ENCODE data around the gene CA11. TPM values are rescaled to one million over a fixed set of nuclear protein-coding genes. Genes with fewer than 3 reads are reported as not detected.

The CA11 gene
- total RNA-seq, 1 experiment from 2014 or later, result 38.2 TPM

DNA sequence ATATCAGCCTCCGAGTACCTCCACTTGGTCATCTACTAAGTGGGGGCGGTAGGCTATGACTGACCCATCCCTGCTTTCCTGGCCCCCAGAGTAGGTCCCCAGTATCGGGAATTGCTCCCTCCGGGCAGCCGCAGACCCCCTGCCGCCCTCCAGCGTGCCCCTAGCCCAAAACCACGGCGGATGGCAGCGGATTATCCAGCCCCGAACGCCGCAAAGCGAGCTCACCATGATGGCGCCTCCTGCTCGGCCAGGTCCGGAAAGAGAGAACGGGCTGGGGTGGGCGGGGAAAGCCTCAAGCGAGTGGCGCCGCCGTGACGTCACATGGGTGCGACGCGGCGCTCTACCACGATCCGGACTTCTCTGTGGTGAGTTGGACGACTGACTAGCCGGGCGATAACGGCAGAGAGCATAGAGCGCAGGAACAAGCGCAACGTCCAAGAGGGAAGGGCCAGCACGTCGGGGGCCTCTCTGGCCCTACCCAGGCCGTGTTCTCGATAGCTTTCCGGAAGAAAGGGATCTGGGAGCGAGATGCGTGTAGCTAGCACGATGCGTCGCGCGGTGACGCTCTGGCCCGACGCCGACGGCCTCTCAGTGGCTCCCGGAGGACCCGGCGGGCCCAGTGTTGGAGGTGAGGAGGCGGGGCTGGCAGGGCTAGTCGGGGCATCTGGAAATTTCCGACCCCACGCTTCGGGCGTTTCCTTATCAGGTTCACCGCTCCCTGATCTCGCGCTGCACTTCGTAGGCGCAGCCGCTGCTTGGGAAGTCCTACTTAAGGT, 26.9 kb downstream of the CA11 start, which contains the start of the genes RPL18 and SPHK2:
RPL18 (minus strand) TSS at position 263 of the 776 bp plus-strand sequence; CDS start at position 228, 35 bp downstream.
SPHK2 (plus strand) TSS at position 591 of the 776 bp plus-strand sequence. CDS start 1,009 bp downstream, outside the sequence.
- Histone ChIP-seq H3K4me3 (ENCODE audit: low read depth, low read length, poor library complexity, severe bottlenecking) (peak within 1 kb of the TSS; percentile 89), H3K4me1 (ENCODE audit: insufficient read depth, low read length, poor library complexity, severe bottlenecking) (peaks cover 24% of the 10 kb centered on the region), H3K9me3 (ENCODE audit: low read depth, low read length, poor library complexity, severe bottlenecking) (no peaks in the 10 kb centered on the region), H3K27ac (ENCODE audit: low read depth, low read length, poor library complexity, severe bottlenecking) (peak within 1 kb of the TSS; percentile 93), H3K27me3 (replicated peaks; ENCODE audit: insufficient read depth, low read depth, low read length, poor library complexity) (no peaks in the 10 kb centered on the region), H3K36me3 (ENCODE audit: insufficient read depth, low read length, poor library complexity, severe bottlenecking) (peaks cover 37% of the 10 kb centered on the region)
- intact Hi-C loops (cut with micrococcal nuclease; ENCODE audit: unreplicated experiment), result no loop called here
- BruUV-seq (replicated peaks), result no TSS peak
- ChIA-PET POLR2A (ENCODE audit: low non-redundant PET) (interaction anchor here (0.5 to 1.6 kb wide), 6 partner anchors 8 to 398 kb away, joined by 3 to 10 read pairs (median 4); no protein-coding TSS in a partner anchor), CTCF (interaction anchor here (0.8 to 1.0 kb wide), 2 partner anchors 9 to 11 kb away, joined by 3 to 4 read pairs; no protein-coding TSS in a partner anchor)
- peak; percentile 99 for DNase-seq (ENCODE audit: low spot score)
- TF ChIP-seq CTCF (conservative IDR thresholded peaks at IDR 0.05; ENCODE audit: low read depth, low read length) (no peak), EZH2 (IDR thresholded peaks at IDR 0.05; ENCODE audit: borderline replicate concordance, low read depth, low read length, poor library complexity, severe bottlenecking) (no peak)

GRCh38 chr19:48618278-48618915, 27.6 kb downstream of the CA11 start:
- Histone ChIP-seq H3K36me3 (ENCODE audit: insufficient read depth, low read length, poor library complexity, severe bottlenecking) (peaks cover 37% of the 10 kb centered on the region), H3K27me3 (replicated peaks; ENCODE audit: insufficient read depth, low read depth, low read length, poor library complexity) (no peaks in the 10 kb centered on the region), H3K4me1 (ENCODE audit: insufficient read depth, low read length, poor library complexity, severe bottlenecking) (peaks cover 23% of the 10 kb centered on the region), H3K4me3 (ENCODE audit: low read depth, low read length, poor library complexity, severe bottlenecking) (peak overlapping the region; percentile 89), H3K9me3 (ENCODE audit: low read depth, low read length, poor library complexity, severe bottlenecking) (no peaks in the 10 kb centered on the region), H3K27ac (ENCODE audit: low read depth, low read length, poor library complexity, severe bottlenecking) (peak overlapping the region; percentile 93)
- TSS peak; percentile 84 for BruUV-seq (replicated peaks)
- CTCF ChIA-PET, result interaction anchor here (0.6 to 1.2 kb wide), 4 partner anchors 8 to 34 kb away, joined by 3 to 4 read pairs (median 3); no protein-coding TSS in a partner anchor
- POLR2A ChIA-PET (ENCODE audit: low non-redundant PET), result interaction anchor here (0.5 to 1.6 kb wide), 5 partner anchors 9 to 186 kb away, joined by 3 to 10 read pairs (median 4); no protein-coding TSS in a partner anchor
- TF ChIP-seq EZH2 (IDR thresholded peaks at IDR 0.05; ENCODE audit: borderline replicate concordance, low read depth, low read length, poor library complexity, severe bottlenecking) (no peak), CTCF (conservative IDR thresholded peaks at IDR 0.05; ENCODE audit: low read depth, low read length) (no peak)
- no peak for DNase-seq (ENCODE audit: low spot score)
- intact Hi-C loops (cut with micrococcal nuclease; ENCODE audit: unreplicated experiment), result no loop called here

- no peak for DNase-seq (ENCODE audit: low spot score)
- peaks cover 20% of the 10 kb centered on the region for H3K4me1 ChIP-seq (ENCODE audit: insufficient read depth, low read length, poor library complexity, severe bottlenecking)
- H3K4me3 ChIP-seq (ENCODE audit: low read depth, low read length, poor library complexity, severe bottlenecking), result peak overlapping the region; percentile 89
- intact Hi-C loops (cut with micrococcal nuclease; ENCODE audit: unreplicated experiment), result no loop called here
- peak overlapping the region; percentile 93 for H3K27ac ChIP-seq (ENCODE audit: low read depth, low read length, poor library complexity, severe bottlenecking)
- TF ChIP-seq CTCF (conservative IDR thresholded peaks at IDR 0.05; ENCODE audit: low read depth, low read length) (no peak), EZH2 (IDR thresholded peaks at IDR 0.05; ENCODE audit: borderline replicate concordance, low read depth, low read length, poor library complexity, severe bottlenecking) (no peak)
- H3K36me3 ChIP-seq (ENCODE audit: insufficient read depth, low read length, poor library complexity, severe bottlenecking), result peaks cover 37% of the 10 kb centered on the region
- POLR2A ChIA-PET (ENCODE audit: low non-redundant PET), result interaction anchor here (0.6 to 1.2 kb wide), 2 partner anchors 9 to 219 kb away, joined by 3 read pairs; partner anchors contain the start of gene HSD17B14
- H3K9me3 ChIP-seq (ENCODE audit: low read depth, low read length, poor library complexity, severe bottlenecking), result no peaks in the 10 kb centered on the region
- no TSS peak for BruUV-seq (replicated peaks)
- CTCF ChIA-PET, result interaction anchor here (0.6 to 1.2 kb wide), 2 partner anchors 26 to 33 kb away, joined by 3 read pairs; no protein-coding TSS in a partner anchor
- H3K27me3 ChIP-seq (replicated peaks; ENCODE audit: insufficient read depth, low read depth, low read length, poor library complexity), result no peaks in the 10 kb centered on the region
These were observed 28.6 kb downstream of the CA11 start for GRCh38 chr19:48617146-48617937.

Data from A673 (cell line).